ENCODE results near the gene CLTCL1.

- TF ChIP-seq CTCF (IDR thresholded peaks at IDR 0.05) (no peak), TCF7L2 (IDR thresholded peaks at IDR 0.05; ENCODE audit: low read depth, low read length) (no peak), POLR2AphosphoS5 (IDR thresholded peaks at IDR 0.05; ENCODE audit: low read depth, low read length) (no peak)
Observed at GRCh38 chr22:19331474-19331873, 40.0 kb upstream of the CLTCL1 start.
